Stimulated activated CD8-positive, alpha-beta memory T cell treated with anti-CD3 and anti-CD28 coated beads, Interleukin-7, amount 100 ng/mL, for 24 hours (primary cell): ENCODE measurements around the gene CENPB.
"Not testable (repeated sequence)": the region's sequence is repeated elsewhere in the genome, so short reads cannot be mapped to it uniquely, and the experiment has no call there.

ENCODE experiments used
- DNase-seq: peaks from one replicate; pipeline ENCODE4 v3.0.0-alpha.2; 2020; ENCODE audit warnings: low read depth

CENPB gene

GRCh38 chr20:3811467-3812258 is 25.1 kb upstream of the CENPB start:
- DNase-seq, result peak; percentile 75

GRCh38 chr20:3808544-3808943 is 22.0 kb upstream of the CENPB start:
- DNase-seq, result no peak

GRCh38 chr20:3804781-3805180 is 18.2 kb upstream of the CENPB start:
- DNase-seq, result no peak

GRCh38 chr20:3804254-3804751 is 17.8 kb upstream of the CENPB start:
- DNase-seq, result no peak

GRCh38 chr20:3803854-3804253 is 17.3 kb upstream of the CENPB start:
- no peak for DNase-seq

GRCh38 chr20:3803289-3803688 is 16.7 kb upstream of the CENPB start:
- no peak for DNase-seq

- DNase-seq, result no peak
These were observed 16.1 kb upstream of the CENPB start for GRCh38 chr20:3802524-3803239.

GRCh38 chr20:3801846-3802245 is 15.3 kb upstream of the CENPB start:
- no peak for DNase-seq

- no peak for DNase-seq
These were observed 14.8 kb upstream of the CENPB start for GRCh38 chr20:3801299-3801698.

- DNase-seq, result no peak
These were observed 14.3 kb upstream of the CENPB start for GRCh38 chr20:3800878-3801260.

- no peak for DNase-seq
These were observed 13.8 kb upstream of the CENPB start for GRCh38 chr20:3800256-3800877.

GRCh38 chr20:3798908-3799248 is 12.3 kb upstream of the CENPB start:
- DNase-seq, result no peak

GRCh38 chr20:3798373-3798768 is 11.8 kb upstream of the CENPB start:
- no peak for DNase-seq

- no peak for DNase-seq
These were observed 11.2 kb upstream of the CENPB start for GRCh38 chr20:3797592-3798372.

GRCh38 chr20:3797226-3797545 is 10.6 kb upstream of the CENPB start:
- no peak for DNase-seq

GRCh38 chr20:3796477-3797225 is 10.1 kb upstream of the CENPB start:
- no peak for DNase-seq

GRCh38 chr20:3795511-3796468 is 9.2 kb upstream of the CENPB start, which contains the start of gene CDC25B:
TSS of gene CDC25B (plus strand) at chr20:3796310. CDS start at chr20:3796532, 222 bp downstream.
- DNase-seq, result peak; percentile 81

- no peak for DNase-seq
These were observed 8.3 kb upstream of the CENPB start for GRCh38 chr20:3794701-3795420.

GRCh38 chr20:3794168-3794567 is 7.6 kb upstream of the CENPB start:
- DNase-seq, result not testable (repeated sequence)

- DNase-seq, result not testable (repeated sequence)
These were observed 2.7 kb upstream of the CENPB start for GRCh38 chr20:3789201-3789600.
